ENCODE measurements around the gene ARTN.

Gene ARTN

GRCh38 chr1:43971336-43971980 is 37.9 kb downstream of the ARTN start:
- no peak for DNase-seq (ENCODE audit: low spot score)

- no peak for DNase-seq (ENCODE audit: low spot score)
Measured at GRCh38 chr1:43973981-43974442, 40.4 kb downstream of the ARTN start.

- peak; percentile 91 for DNase-seq (ENCODE audit: low spot score)
Measured at GRCh38 chr1:43974443-43975248, 41.0 kb downstream of the ARTN start, which contains the start of gene ATP6V0B. Gene ATP6V0B (plus strand): TSS chr1:43974960. CDS start chr1:43975041, 81 bp downstream.

- DNase-seq (ENCODE audit: low spot score) = peak; percentile 39
Measured at GRCh38 chr1:43975249-43975961, 41.8 kb downstream of the ARTN start.

GRCh38 chr1:43976045-43976444 is 42.4 kb downstream of the ARTN start:
- DNase-seq (ENCODE audit: low spot score) = no peak

GRCh38 chr1:43976890-43977289 is 43.3 kb downstream of the ARTN start:
- no peak for DNase-seq (ENCODE audit: low spot score)

- no peak for DNase-seq (ENCODE audit: low spot score)
Measured at GRCh38 chr1:43977376-43978263, 44.0 kb downstream of the ARTN start.

GRCh38 chr1:43978264-43978550 is 44.6 kb downstream of the ARTN start:
- no peak for DNase-seq (ENCODE audit: low spot score)

- DNase-seq (ENCODE audit: low spot score) = peak; percentile 14
Measured at GRCh38 chr1:43978551-43979260, 45.1 kb downstream of the ARTN start, which contains the start of gene B4GALT2. Gene B4GALT2 (plus strand): TSS chr1:43979210. CDS start chr1:43981161, 1,951 bp downstream.

- DNase-seq (ENCODE audit: low spot score) = no peak
Measured at GRCh38 chr1:43979261-43979527, 45.6 kb downstream of the ARTN start.

GRCh38 chr1:43979528-43980254 is 46.1 kb downstream of the ARTN start:
- DNase-seq (ENCODE audit: low spot score) = peak; percentile 3

GRCh38 chr1:43980255-43981134 is 46.9 kb downstream of the ARTN start:
- DNase-seq (ENCODE audit: low spot score) = no peak

GRCh38 chr1:43981135-43981491 is 47.5 kb downstream of the ARTN start:
- no peak for DNase-seq (ENCODE audit: low spot score)

- DNase-seq (ENCODE audit: low spot score) = no peak
Measured at GRCh38 chr1:43981636-43982035, 48.0 kb downstream of the ARTN start.

GRCh38 chr1:43982241-43982640 is 48.6 kb downstream of the ARTN start:
- no peak for DNase-seq (ENCODE audit: low spot score)

GRCh38 chr1:43982808-43983207 is 49.2 kb downstream of the ARTN start:
- DNase-seq (ENCODE audit: low spot score) = no peak

GRCh38 chr1:43983253-43983899 is 49.8 kb downstream of the ARTN start:
- no peak for DNase-seq (ENCODE audit: low spot score)

- no peak for DNase-seq (ENCODE audit: low spot score)
Measured at GRCh38 chr1:43984855-43985254, 51.3 kb downstream of the ARTN start.

- no peak for DNase-seq (ENCODE audit: low spot score)
Measured at GRCh38 chr1:43985984-43986595, 52.5 kb downstream of the ARTN start.

All from CD4-positive, alpha-beta T cell treated with Interleukin-2 at 100 ng/mL for 4 hours (primary cell).